Fibroblast of villous mesenchyme (primary cell): Measurements from ENCODE around the gene UBQLN4. TPM values are rescaled to one million over a fixed set of nuclear protein-coding genes. Genes with fewer than 3 reads are reported as not detected.

ENCODE experiments used
- DNase-seq: peaks from one replicate; pipeline ENCODE4 v3.0.0-alpha.2; 2010; ENCODE audit warnings: low read depth
- H3K4me3 ChIP-seq: 2 replicates; pipeline ENCODE4 v1.5.1; 2011; ENCODE audit warnings: low read depth, mild to moderate bottlenecking, low read length
- total RNA-seq: library from RNA; depleted of rRNA; stranded (reverse); fragments of >200 nt; gene quantifications from 2 replicates; pipeline ENCODE4 v1.2.3, GENCODE V29; 2012
- TF ChIP-seq, protein P1 (sequence below): IDR thresholded peaks from 2 replicates; pipeline ENCODE4 v1.5.1; 2012; ENCODE audit warnings: low read depth, mild to moderate bottlenecking, low read length; ENCODE audit not compliant: insufficient read depth

The UBQLN4 gene
- total RNA-seq, 1 donor, result 20.3 TPM

DNA sequence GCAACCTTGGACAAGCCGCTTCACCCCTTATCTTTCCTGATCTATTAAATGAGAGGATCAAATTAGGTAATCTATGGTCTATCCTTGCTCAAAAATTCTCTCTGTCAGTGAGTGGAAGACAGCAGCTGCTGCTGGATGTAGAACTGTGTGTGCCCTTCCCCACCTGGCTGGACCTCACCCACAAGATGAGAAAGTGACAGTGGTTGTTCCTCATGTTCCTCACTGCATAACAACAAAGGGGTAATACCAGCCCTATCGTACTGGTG, 49.7 kb downstream of the UBQLN4 start:
- TF ChIP-seq, protein P1, sequence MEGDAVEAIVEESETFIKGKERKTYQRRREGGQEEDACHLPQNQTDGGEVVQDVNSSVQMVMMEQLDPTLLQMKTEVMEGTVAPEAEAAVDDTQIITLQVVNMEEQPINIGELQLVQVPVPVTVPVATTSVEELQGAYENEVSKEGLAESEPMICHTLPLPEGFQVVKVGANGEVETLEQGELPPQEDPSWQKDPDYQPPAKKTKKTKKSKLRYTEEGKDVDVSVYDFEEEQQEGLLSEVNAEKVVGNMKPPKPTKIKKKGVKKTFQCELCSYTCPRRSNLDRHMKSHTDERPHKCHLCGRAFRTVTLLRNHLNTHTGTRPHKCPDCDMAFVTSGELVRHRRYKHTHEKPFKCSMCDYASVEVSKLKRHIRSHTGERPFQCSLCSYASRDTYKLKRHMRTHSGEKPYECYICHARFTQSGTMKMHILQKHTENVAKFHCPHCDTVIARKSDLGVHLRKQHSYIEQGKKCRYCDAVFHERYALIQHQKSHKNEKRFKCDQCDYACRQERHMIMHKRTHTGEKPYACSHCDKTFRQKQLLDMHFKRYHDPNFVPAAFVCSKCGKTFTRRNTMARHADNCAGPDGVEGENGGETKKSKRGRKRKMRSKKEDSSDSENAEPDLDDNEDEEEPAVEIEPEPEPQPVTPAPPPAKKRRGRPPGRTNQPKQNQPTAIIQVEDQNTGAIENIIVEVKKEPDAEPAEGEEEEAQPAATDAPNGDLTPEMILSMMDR, result no peak
- no peak for DNase-seq
- H3K4me3 ChIP-seq, result no peak overlapping the region

DNA sequence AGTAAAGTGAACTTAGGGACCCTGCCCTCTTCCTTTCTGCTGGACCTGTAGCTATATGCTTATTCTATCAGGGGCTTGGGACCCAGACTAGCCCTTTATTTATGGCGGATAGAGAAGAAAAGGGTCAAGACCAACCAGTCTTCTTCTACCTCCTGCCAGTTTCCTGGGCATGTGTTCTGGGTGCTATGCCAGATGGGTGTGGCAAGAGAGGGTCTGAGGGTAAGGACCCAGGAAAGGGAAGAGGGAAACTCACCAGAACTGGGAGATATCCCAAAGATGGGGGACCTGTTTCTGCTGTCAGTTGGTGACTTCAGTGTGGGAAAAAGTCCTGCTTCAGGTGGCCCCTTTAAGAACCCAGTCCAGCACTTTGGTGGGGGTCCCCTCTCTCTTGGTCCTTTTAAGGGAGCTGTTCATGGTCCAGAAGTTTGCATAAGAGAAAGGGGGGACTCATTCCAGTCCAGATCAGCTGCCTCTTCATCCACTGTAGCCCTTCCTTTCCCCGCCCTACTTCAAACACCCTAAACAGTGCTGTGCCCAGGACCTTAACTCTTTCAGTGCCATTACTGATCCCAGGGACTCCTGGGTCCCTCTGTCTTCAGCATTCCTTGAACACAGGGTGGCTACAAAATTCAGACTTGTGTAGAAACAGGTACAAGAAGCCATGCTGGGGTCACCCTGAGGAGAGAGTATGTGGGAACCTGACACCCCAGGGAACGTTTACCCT, 51.2 kb downstream of the UBQLN4 start:
- TF ChIP-seq, protein P1, result no peak
- H3K4me3 ChIP-seq, result no peak overlapping the region
- no peak for DNase-seq

DNA sequence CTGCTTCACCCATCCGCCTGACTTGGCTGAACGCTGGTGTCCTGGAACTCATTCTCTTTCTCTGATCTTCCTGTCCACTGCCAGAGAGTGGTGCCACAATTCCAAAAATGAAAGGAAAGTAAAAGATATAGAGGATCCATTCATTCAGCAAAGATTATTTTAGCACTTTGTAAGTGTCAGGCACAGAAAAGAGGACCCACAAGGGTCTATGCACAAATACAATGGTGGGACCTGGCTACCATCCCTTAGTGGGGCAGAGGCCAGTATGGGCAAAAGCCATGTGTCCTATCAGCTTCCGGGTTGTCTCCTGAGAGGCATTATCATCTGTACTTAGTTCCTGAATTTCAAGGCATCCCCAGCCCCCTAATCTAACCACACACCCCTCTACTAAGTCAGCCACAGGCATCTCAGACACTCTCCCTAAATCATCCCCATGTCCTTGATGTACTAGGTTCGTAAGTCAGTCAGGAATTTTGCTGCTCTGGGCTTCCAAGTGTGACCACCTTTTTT, 51.9 kb downstream of the UBQLN4 start:
- DNase-seq, result no peak
- TF ChIP-seq, protein P1, result no peak
- no peak overlapping the region for H3K4me3 ChIP-seq

DNA sequence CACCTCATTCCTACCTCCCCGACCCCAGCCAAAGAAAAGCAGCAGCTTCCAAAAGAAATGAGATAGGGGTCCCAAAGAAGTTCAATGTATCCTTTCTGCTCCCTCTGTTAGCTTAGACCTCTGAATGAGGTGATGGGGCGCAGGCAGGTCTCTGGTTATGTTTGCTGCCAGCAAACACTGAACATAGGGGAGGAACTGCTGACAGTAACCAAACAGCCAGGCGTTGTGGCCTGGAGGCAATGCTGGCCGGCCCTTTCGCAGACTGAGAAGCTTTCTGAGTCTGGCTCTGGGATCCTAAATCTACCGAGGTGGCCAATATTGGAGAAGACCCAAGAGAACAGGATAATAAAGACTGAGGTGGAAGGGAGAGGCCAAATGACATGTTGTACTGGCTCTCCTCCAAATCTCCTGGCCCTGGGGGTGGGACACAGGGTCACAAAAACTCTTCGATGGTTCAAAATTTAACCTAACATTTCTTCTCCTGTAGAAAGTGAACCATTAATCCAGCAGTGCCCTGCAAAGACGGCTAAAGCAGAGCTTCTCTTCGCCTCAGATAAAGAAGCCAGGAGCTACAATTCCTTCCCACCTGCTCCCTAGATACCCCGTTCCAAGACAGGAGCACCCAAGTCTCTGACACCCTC, 52.5 kb downstream of the UBQLN4 start:
- H3K4me3 ChIP-seq, result no peak overlapping the region
- TF ChIP-seq, protein P1, result no peak
- DNase-seq, result no peak

- DNase-seq, result no peak
- TF ChIP-seq, protein P1, result no peak
Measured at GRCh38 chr1:155999964-156000363, 53.6 kb downstream of the UBQLN4 start.

DNA sequence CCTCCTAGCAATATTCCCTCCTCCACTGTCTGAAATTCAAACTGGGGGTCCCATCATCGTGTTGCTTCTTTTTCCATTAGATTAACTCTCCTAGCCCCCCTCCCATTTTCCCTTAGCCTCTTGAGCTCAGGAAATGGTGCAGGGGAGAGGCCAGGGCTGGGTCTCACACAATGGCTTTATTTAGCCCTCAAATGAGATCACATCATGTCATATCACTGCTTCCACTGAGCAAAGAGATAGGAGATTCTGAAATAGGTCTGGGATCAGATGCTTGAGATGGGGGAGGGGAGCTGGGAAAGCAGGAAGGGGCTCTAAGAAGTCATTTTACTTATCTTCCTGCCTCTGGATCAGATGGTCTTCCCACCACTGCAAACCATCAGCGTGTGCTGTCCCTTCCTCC, 57.4 kb downstream of the UBQLN4 start:
- TF ChIP-seq, protein P1, result no peak
- DNase-seq, result no peak
- H3K4me3 ChIP-seq, result no peak overlapping the region

More at GRCh38 chr1:155999964-156000363, 53.6 kb downstream of the UBQLN4 start:
- H3K4me3 ChIP-seq, result no peak overlapping the region
